Effector memory CD4-positive, alpha-beta T cell (primary cell): ENCODE data around the gene OSBPL1A.

ENCODE experiments used
- DNase-seq, 3 donors: peaks; one replicate each; pipeline ENCODE4 v3.0.0-alpha.2; 2020
- H3K27ac ChIP-seq: 2 replicates; pipeline ENCODE4 v1.7.0; 2013; ENCODE audit warnings: mild to moderate bottlenecking, low read length, moderate library complexity; ENCODE audit not compliant: insufficient read depth, poor library complexity, severe bottlenecking
- H3K27me3 ChIP-seq: replicated peaks from 2 replicates; pipeline ENCODE4 v1.7.0; 2013; ENCODE audit warnings: mild to moderate bottlenecking, low read length; ENCODE audit not compliant: insufficient read depth, control insufficient read depth, poor library complexity, severe bottlenecking
- H3K36me3 ChIP-seq: 2 replicates; pipeline ENCODE4 v1.7.0; 2013; ENCODE audit warnings: mild to moderate bottlenecking, low read length, moderate library complexity; ENCODE audit not compliant: control insufficient read depth, insufficient read depth
- H3K4me1 ChIP-seq: 2 replicates; pipeline ENCODE4 v1.7.0; 2013; ENCODE audit warnings: low read length, mild to moderate bottlenecking; ENCODE audit not compliant: control insufficient read depth, insufficient read depth, poor library complexity, severe bottlenecking
- H3K4me3 ChIP-seq: 2 replicates; pipeline ENCODE4 v1.7.0; 2013; ENCODE audit warnings: low read length, low read depth, mild to moderate bottlenecking; ENCODE audit not compliant: insufficient read depth, poor library complexity, severe bottlenecking
- H3K9me3 ChIP-seq: 2 replicates; pipeline ENCODE4 v1.7.0; 2013; ENCODE audit warnings: mild to moderate bottlenecking, low read length, moderate library complexity; ENCODE audit not compliant: control insufficient read depth

The OSBPL1A gene

DNA sequence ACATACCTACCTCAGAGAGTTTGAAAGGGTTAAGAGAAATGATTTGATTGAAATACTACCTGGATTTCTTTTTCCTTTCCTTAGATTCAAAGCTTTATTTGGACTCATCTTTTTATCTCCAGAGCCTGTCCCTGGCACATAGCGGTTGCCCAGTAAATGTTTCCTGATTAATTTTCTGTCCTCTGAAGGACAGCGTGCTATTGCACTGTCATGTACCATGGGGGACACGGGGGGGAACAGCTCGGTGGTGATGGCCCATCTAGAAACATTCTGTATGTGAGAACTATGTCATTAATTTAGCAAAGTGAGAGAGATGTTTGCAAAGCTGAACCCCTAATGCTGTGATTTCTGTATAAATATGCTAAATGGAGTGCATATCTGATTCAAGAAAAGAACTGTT is 285.2 kb downstream of the OSBPL1A start:
- no peak overlapping the region for H3K27ac ChIP-seq
- no peaks in the 10 kb centered on the region for H3K4me1 ChIP-seq
- H3K27me3 ChIP-seq = no peaks in the 10 kb centered on the region
- H3K36me3 ChIP-seq = peaks cover 51% of the 10 kb centered on the region
- no peak overlapping the region for H3K4me3 ChIP-seq
- H3K9me3 ChIP-seq = no peaks in the 10 kb centered on the region
- no peak for DNase-seq
